ENCODE measurements around the gene COL6A3.
"Not testable (repeated sequence)": the region's sequence is repeated elsewhere in the genome, so short reads cannot be mapped to it uniquely, and the experiment has no call there.

The COL6A3 gene

DNA sequence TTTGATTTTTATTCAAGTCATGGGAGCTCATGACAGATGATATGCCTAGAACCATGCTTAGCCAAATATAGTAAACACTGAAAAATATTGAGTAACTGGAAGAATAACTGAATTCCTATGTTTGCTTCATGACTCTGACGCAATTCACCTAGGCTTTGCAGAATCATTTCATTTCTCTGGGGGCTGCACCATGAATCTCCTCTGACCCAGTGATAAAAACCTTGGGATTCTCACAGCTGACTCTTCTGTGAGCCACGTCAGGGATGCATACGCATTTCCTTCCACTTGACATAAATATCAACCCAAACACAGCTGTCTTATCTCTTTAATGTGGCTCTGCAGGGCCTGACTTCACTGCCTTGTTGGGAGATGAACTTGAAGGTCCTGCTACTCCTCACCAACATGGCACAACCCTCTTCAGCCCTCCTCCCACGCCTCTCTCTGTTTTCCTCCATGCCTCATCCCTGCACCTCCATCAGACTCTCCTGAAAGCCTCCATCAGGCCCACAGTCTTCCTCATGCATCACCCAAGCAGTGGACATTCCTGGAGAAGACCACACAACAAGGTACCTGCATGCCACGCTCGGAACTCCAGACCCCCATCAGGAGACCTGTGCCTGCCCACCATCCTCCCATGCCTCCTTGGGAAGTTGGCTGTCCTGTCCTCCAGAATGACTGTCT lies 29.8 kb downstream of the COL6A3 start:
- DNase-seq (ENCODE audit: low read depth) = no peak

DNA sequence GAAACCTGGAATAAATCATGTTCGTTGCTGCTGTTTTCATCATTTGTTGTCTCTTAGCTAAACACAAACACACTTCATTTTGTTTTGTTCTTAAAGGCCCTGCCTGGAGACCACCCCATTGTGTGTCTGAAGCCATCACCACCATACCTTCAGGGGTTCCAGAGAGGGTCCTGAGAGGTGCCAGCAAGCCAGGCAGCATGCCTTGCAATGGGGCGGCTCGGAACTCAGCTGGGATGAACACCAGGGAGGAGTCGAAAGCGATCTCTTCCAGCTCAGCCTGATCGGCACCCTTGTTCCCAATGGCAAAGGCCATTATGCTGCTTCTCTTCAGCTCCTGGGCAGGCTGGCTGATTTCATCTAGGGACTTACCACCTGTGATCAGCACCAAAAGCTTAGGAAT lies 33.2 kb downstream of the COL6A3 start:
- DNase-seq (ENCODE audit: low read depth) = no peak

- DNase-seq (ENCODE audit: low read depth) = no peak
Observed at GRCh38 chr2:237379636-237380035, 34.3 kb downstream of the COL6A3 start.

DNA sequence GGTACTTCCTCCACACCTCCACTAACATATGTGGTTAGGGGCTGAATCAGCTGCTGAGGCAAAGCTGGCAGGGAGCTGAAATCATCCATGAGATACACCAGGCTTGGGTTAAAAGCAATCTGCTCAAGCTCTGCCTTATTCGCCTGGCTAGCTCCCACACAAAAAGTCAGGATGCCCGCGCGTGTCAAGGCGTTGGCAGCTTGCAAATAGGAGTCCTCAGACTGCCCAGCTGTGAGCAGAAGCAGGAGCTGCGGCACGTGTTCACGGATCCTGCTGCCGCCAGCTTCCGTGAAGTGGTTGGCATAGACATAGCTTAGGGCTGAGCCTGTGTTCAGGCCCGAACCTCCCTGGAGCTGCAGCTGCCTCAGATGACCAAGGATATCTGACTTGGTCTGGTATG lies 35.3 kb downstream of the COL6A3 start:
- no peak for DNase-seq (ENCODE audit: low read depth)

DNA sequence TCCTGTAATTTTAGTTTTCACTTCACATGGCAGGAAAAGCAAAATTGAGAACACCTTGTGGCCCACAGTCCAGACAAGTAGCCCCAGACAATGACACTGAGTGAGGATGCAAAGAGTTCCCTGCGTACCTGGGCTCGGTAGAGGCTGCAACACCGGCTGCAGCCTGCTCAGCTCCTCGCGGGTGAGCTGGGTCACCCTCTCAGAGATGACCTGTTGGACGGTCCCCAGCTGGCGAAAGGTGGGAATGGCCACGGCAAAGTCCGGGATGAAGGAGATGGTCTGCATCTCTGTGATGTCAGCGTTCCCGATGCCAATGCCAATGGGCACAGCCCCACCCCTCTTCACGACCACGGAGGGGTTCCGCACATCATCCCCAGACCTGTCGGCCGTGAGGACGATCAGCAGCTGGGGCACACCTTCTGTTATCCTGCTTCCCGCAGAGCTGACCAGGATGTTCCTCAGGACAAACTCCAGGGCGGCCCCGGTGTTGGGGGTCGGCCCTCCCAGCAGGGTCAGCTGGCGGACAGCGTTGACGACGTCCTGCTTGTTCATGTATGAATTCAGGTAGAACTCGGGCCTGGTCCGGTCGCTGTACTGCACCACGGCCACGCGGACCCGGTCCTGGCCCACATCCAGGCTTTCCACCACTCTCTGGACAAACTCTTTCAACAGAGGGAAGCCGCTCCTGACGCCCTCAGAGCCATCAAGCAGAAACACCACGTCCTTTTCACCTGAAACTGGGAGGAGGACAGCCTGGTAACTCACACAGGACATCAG lies 39.5 kb downstream of the COL6A3 start:
- DNase-seq (ENCODE audit: low read depth) = no peak

DNA sequence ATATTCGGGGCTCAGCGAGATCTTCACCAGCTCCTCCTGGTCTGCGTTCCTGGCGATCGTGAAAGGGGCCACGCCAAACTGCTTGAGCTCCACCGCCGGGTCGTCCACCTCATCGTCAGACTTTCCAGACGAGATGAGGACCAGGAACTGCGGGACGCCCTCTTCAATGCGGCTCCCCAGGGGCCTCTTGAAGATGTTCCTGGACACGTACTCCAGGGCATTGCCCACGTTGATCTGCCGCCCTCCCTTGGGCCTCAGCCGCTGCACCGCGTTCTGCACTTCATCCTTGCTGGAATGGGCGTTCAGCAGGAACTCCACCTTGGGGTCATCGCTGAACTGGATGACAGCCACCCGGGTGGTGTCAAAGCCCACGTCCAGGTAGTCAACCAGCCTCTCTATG lies 42.1 kb downstream of the COL6A3 start:
- no peak for DNase-seq (ENCODE audit: low read depth)

DNA sequence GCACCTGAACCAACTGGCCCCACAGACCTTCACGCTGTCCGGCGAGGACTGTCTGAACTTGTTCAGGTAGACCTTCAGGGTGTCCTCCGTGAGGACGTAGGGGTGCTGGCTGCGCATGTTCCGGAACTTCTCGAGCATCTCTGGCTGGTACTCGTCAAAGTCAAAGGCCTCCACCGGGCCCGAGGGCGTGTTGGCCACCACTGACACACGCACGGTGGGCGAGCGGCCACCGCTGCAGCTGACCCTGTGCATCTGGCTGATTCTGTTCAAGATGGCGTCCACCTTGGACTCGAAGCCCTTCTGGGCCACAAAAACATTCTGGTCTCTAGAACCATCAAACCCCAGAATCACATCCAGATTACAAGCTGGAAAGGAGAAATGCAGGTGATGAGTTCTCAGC lies 48.3 kb downstream of the COL6A3 start:
- no peak for DNase-seq (ENCODE audit: low read depth)

- no peak for DNase-seq (ENCODE audit: low read depth)
Observed at GRCh38 chr2:237364655-237365054, 49.3 kb downstream of the COL6A3 start.

DNA sequence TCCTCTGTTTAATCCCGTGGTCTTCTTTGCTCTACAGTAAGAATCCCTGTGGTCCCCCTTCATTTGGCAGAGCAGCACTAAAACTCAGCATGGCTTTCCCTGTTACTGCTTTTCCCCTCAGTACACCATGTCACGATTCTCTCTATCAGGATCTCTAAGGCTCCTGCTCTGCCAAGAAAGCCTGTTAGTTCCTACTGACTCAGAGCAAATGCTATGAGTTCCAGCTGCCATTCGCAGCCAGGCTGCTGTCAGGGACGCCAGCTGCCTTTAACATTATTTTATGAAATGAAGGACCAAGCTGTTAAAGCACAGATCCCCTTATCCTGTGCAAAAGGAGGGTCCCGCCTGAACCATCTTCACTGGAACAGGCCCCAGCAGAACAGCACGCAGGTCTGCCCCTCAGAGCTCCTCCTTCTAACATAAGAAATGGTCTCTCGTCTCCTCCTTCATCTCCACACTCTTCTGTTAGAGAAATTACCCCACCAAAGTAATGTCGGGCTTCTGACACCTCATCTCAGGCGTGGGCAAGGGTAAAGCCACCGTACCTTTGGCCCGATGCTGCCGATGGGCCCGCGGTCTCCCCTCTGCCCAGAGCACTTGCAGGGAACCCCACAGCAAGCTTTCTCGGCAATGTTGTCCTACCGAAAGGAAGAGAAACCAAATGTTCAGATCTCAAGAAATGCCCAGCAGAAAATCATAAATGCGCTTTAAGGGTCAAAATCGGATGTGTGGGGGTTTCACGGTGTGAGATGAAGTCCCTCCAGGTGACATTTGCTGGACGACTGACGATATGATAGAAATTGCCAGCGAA lies 52.6 kb downstream of the COL6A3 start:
- no peak for DNase-seq (ENCODE audit: low read depth)

DNA sequence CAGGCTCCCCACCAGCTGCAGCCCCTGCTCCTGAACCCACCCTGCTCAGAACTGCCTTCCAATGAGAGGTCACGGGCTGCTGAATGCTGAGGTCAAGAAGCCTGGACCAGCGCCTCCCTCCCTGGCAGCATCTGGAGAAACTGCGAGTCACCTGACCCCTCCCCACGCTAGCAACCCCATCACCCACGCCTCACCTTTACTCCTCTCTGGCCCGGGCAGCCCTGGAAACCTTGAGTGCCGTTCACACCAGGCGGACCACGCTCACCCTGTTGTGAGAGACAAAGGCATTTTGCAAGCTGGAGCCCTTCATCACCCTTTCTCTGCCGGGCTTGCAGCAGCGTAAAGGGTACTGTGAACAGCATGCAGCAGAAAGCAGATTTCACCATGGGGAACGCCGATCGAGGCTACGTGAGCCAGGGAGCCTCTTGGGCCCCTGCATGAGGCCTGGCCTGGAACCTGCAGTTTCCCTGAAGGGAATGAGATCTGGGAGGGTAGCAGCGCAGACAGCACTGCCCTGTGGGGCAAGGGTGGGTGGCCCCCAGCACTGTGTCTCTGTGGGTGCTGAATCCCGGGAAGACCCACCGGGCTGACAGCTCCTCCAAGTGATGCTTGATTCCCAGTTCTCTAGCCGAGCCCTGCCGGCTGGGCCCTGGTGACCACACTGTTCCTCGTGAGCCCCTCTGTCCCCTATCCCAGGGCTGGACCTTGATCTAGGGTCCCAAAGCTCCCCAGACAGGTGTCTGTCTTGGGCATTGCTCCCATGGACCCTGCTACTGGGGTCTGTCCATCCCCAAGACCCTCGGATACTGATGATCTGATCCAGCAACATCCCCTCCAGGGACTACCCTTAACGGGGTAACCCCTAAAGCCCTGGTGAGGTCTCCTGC lies 53.8 kb downstream of the COL6A3 start:
- no peak for DNase-seq (ENCODE audit: low read depth)

DNA sequence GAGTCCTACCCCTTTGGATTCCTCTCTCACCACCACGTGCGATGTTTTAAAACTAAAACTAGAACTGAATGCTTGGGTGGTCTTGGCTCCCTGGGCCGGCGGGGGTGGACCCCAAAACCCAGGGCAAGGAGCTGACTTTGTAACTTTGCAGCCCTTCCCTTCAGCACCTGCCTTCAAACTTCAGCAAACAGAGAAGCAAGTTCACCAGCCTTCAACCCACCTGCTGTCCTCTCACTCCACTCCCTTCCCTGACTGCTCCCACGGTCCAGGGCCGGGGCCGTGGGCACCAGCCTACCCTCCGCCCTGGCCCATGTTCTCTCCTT lies 54.5 kb downstream of the COL6A3 start:
- DNase-seq (ENCODE audit: low read depth) = no peak

GRCh38 chr2:237358721-237359517 lies 55.0 kb downstream of the COL6A3 start:
- DNase-seq (ENCODE audit: low read depth) = no peak

- no peak for DNase-seq (ENCODE audit: low read depth)
Observed at GRCh38 chr2:237355701-237356100, 58.3 kb downstream of the COL6A3 start.

DNA sequence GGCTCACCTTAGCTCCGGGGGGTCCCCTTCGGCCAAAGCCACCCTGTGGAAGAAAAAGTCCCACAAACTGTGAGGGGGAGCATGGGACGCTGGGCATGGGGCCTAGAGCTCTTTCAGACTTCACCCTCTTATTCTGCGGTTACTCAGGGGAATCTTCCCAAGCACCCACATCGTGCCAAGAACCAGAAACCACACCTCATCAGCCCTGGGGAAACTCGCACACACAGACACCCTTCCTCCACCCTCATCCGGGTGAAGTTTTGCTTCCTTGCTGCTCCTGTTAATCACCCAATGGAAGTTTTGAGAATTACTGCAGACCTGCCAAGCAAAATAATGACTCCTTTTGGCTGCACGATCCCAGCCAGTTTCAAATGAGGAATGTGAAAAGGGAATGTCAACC lies 59.1 kb downstream of the COL6A3 start:
- DNase-seq (ENCODE audit: low read depth) = no peak

DNA sequence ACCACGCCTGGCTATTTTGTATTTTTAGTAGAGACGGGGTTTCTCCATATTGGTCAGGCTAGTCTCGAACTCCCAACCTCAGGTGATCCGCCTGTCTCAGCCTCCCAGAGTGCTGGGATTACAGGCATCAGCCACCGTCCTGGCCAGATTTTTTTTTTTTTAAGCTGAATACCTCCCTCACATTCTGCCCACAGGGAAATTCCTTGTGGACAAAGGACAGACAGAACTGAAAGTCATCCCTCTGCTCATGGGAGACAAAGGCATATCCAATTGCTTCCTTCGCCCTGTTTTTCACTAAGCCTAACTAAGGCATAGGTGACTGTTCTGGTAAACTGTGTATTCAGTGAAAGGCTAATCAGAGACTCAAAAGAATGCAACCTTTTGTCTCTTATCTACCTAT lies 59.8 kb downstream of the COL6A3 start:
- not testable (repeated sequence) for DNase-seq (ENCODE audit: low read depth)

DNA sequence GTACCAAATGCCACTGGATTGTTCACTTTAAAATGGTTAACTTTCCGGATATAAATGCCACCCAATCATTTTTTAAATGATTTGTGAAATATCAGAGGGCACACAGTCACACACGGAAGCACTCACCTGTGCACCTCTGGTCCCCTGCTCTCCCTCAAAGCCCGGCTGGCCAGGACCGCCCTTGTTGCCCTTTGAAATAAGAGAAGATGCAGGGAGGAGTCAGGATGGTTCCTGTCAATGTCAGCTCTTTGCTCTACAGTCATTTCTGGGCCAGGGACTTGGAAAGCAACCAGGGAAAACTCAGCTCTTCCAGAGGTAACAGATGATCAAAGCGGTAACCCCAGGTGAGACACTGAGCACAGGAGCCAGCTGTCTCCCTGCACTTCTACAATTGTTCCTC lies 60.7 kb downstream of the COL6A3 start:
- no peak for DNase-seq (ENCODE audit: low read depth)

DNA sequence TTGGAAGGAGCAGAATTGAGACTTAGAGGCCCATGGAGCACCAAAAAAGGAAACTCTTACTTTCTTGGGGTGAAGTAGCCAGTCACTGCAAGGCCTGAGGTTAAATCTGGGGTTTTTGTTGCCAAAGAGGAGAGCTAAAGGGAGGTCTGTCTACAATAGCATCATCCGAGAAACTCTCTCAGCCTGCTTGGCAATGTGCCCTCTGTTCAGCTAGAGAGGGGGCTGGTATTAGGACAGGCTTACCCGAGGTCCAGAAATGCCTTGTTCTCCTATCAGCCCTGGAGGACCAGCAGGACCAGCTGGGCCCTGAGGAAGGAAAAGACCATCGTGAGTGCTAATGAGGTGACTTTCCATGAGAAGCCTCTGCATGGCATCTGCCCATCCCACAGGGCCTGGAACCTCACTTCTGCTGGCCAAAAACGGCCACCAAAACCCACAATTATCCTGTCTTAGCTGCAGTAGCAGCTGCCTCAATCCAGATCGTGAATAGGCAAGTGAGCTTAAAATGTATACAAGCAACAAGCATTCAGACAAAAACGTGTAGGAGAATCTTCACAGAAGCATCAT lies 61.6 kb downstream of the COL6A3 start:
- no peak for DNase-seq (ENCODE audit: low read depth)

DNA sequence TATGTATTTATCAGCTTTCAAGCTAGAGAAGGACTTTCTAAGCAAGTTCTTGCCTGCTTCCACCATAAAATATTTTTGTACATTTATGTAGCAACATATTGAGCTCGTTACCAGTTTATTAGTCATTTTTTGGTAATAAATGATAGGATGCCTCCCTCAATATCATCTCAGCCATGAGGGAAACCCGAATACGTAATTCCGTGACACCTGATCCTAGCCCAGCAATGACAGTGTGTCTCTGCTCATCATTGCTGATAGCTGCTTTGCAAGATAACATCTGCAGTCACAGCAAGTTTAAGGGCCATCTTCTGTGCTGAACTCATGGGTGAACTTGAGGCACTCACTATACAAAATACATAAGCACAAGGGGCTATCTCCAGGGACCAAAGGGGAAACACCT lies 62.2 kb downstream of the COL6A3 start:
- no peak for DNase-seq (ENCODE audit: low read depth)

DNA sequence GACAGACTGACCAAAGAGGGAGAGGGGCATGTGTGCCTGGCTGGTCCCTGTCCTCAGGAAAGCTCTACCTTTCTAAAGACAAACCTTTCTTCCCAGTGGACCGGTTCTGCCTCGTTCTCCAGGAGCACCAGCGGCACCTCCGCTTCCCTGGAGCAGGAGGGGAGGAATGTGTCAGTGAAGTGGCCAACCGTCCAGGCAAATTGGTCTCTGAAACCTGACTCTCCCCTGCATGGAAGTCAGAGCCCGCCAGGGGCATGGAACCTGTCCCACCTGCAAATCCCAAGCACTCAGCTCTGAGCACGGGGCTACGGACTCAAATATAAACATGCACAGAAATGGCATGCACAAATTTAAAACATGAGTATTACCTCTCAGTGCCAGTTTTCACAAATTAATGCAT lies 62.9 kb downstream of the COL6A3 start:
- DNase-seq (ENCODE audit: low read depth) = no peak

- no peak for DNase-seq (ENCODE audit: low read depth)
Observed at GRCh38 chr2:237350597-237350996, 63.4 kb downstream of the COL6A3 start.

GRCh38 chr2:237350070-237350469 lies 63.9 kb downstream of the COL6A3 start:
- no peak for DNase-seq (ENCODE audit: low read depth)

Data from activated T-cell treated with anti-CD3 and anti-CD28 coated beads for 24 hours (primary cell).